ENCODE data around the gene TNMD. TPM values are rescaled to one million over a fixed set of nuclear protein-coding genes. Genes with fewer than 3 reads are reported as not detected.

Gene TNMD
- total and polyA plus RNA-seq, 10 of the 15 experiments (the other 5 are each of a cell fraction or from before 2014, with no cell fraction given) = not detected

- ChIA-PET POLR2A (no interaction called here), RAD21 (ENCODE audit: unreplicated experiment) (no interaction called here), SMC1A (ENCODE audit: uncharacterized antibody, unreplicated experiment) (no interaction called here), CTCF (interaction anchor here (1.3 to 1.6 kb wide), 3 partner anchors 10 to 25 kb away, joined by 3 to 5 read pairs (median 4); no protein-coding TSS in a partner anchor)
- ATAC-seq = no peak
- FAIRE-seq = no peak
- H3K27ac ChIP-seq (ENCODE audit: control insufficient read depth, insufficient read depth) = no peak overlapping the region
- in situ Hi-C loops (cut with MboI) (no loop called here), intact Hi-C loops (cut with micrococcal nuclease; ENCODE audit: unreplicated experiment) (no loop called here)
- H3K79me2 ChIP-seq (ENCODE audit: control insufficient read depth, insufficient read depth, low read length) = no peaks in the 10 kb centered on the region
- H3K4me3 ChIP-seq = no peak overlapping the region
- no peak for TF ChIP-seq BCL11A (IDR thresholded peaks at IDR 0.05; ENCODE audit: low read depth, low read length)
- no peak for TF ChIP-seq FOS (IDR thresholded peaks at IDR 0.05; ENCODE audit: borderline replicate concordance, extremely low read depth, insufficient read length)
- TF ChIP-seq EZH2 (IDR thresholded peaks at IDR 0.05; ENCODE audit: borderline replicate concordance, control insufficient read depth, low read depth, low read length) = no peak
- TF ChIP-seq IKZF2 (IDR thresholded peaks at IDR 0.05) = no peak
- no peak for TF ChIP-seq IRF3 (IDR thresholded peaks at IDR 0.05)
- no peak for TF ChIP-seq NBN (IDR thresholded peaks at IDR 0.05)
- TF ChIP-seq CREM (IDR thresholded peaks at IDR 0.05; ENCODE audit: low read depth) = no peak
- no peak for TF ChIP-seq SKIL (IDR thresholded peaks at IDR 0.05; ENCODE audit: low read depth, poor library complexity, severe bottlenecking)
- TF ChIP-seq FOXM1 (IDR thresholded peaks at IDR 0.05; ENCODE audit: low read depth, low read length) = no peak
- TF ChIP-seq ZBTB11 (CRISPR knock-in tag; IDR thresholded peaks at IDR 0.05) = no peak
- H3K27me3 ChIP-seq (replicated peaks in 1 of 2; ENCODE audit: control insufficient read depth in 2 of 2, insufficient read depth in 2 of 2, low read length in 1 of 2) = no peaks in the 10 kb centered on the region; a peak in 1 of 4 replicates
- H4K20me1 ChIP-seq (ENCODE audit: control insufficient read depth, insufficient read depth) = no peaks in the 10 kb centered on the region
- no peak for DNase-seq (ENCODE audit: low read depth, low spot score)
- H3K9me3 ChIP-seq (replicated peaks; ENCODE audit: control insufficient read depth, insufficient read depth, low read length) = no peaks in the 10 kb centered on the region
- no peak overlapping the region for H3K9ac ChIP-seq (ENCODE audit: control insufficient read depth, insufficient read depth, low read length)
- BruUV-seq (replicated peaks) = no TSS peak
- no peaks in the 10 kb centered on the region for H3K36me3 ChIP-seq (ENCODE audit: control insufficient read depth in 2 of 2, insufficient read depth in 2 of 2, low read length in 1 of 2)
- no peak overlapping the region for H3K4me2 ChIP-seq (ENCODE audit: control insufficient read depth, insufficient read depth)
- 0% methylated on average over 1 of the region's 1 CpG for WGBS (ENCODE audit: insufficient coverage, insufficient replicate concordance, low lambda C conversion rate, missing lambda C conversion rate)
- H3K4me1 ChIP-seq (ENCODE audit: control insufficient read depth, insufficient read depth, low read length) = no peaks in the 10 kb centered on the region
- H2AFZ ChIP-seq (ENCODE audit: control insufficient read depth, low read depth, low read length) = no peak overlapping the region
Observed at GRCh38 chrX:100647095-100647494, 62.4 kb downstream of the TNMD start.

Data from GM12878 (cell line).